ENCODE results near the gene CFAP20DC.
"Not testable (repeated sequence)": the region's sequence is repeated elsewhere in the genome, so short reads cannot be mapped to it uniquely, and the experiment has no call there.

The CFAP20DC gene

GRCh38 chr3:58861551-58861950 is 188.3 kb downstream of the CFAP20DC start:
- no peak for DNase-seq (ENCODE audit: low spot score)
- in situ Hi-C loops (cut with MboI; ENCODE audit: low sequenced_read_pairs, unreplicated experiment) = no loop called here
- TF ChIP-seq CTCF (IDR thresholded peaks at IDR 0.05; ENCODE audit: borderline replicate concordance, control extremely low read depth, extremely low read depth, insufficient read depth, missing control alignments) = no peak

GRCh38 chr3:58858126-58858525 is 191.7 kb downstream of the CFAP20DC start:
- in situ Hi-C loops (cut with MboI; ENCODE audit: low sequenced_read_pairs, unreplicated experiment) = no loop called here
- no peak for DNase-seq (ENCODE audit: low spot score)
- no peak for TF ChIP-seq CTCF (IDR thresholded peaks at IDR 0.05; ENCODE audit: borderline replicate concordance, control extremely low read depth, extremely low read depth, insufficient read depth, missing control alignments)

GRCh38 chr3:58857402-58857801 is 192.4 kb downstream of the CFAP20DC start:
- in situ Hi-C loops (cut with MboI; ENCODE audit: low sequenced_read_pairs, unreplicated experiment) = no loop called here
- DNase-seq (ENCODE audit: low spot score) = no peak
- TF ChIP-seq CTCF (IDR thresholded peaks at IDR 0.05; ENCODE audit: borderline replicate concordance, control extremely low read depth, extremely low read depth, insufficient read depth, missing control alignments) = no peak

DNA sequence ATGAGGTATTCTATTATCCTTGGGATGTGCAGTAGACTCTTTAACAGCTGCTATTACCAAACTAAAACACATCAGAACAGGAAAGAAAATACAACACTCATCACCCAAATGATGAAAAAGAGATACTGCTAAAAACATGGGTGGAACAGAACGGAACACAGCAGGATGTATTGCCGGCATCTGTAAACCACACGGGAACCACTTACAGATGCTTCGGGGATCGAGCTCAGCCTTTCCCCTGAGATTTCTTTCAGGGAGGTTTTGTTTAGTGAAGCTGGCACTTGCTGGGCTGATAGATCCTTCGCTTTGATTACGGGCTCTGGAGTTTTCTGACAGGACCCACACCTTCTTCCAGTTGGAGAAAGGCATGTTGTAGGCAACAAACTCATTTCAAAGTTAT is 201.0 kb downstream of the CFAP20DC start:
- in situ Hi-C loops (cut with MboI; ENCODE audit: low sequenced_read_pairs, unreplicated experiment) = no loop called here
- DNase-seq (ENCODE audit: low spot score) = no peak
- TF ChIP-seq CTCF (IDR thresholded peaks at IDR 0.05; ENCODE audit: borderline replicate concordance, control extremely low read depth, extremely low read depth, insufficient read depth, missing control alignments) = no peak

GRCh38 chr3:58842050-58842747 is 207.6 kb downstream of the CFAP20DC start:
- in situ Hi-C loops (cut with MboI; ENCODE audit: low sequenced_read_pairs, unreplicated experiment); DNase-seq (ENCODE audit: low spot score): not testable (repeated sequence)

DNA sequence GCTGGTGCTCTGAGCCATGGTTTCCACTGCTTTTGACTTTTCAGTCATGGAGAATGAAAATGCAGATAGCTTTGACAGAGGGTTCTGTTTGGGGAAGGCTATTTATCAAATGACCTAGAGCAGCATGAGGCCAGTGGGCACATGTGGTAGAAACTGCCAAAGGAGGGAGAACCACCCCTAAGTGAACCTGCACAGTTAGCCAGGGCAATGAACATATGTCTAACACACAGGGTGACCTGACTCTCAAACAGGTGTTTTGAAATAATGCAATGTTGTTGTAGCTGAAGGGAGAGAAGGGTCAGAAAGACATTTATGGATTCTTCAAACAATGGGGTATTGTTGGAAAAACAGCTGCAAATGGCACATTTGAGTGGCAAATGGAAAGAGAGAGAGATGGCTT is 208.9 kb downstream of the CFAP20DC start:
- TF ChIP-seq CTCF (IDR thresholded peaks at IDR 0.05; ENCODE audit: borderline replicate concordance, control extremely low read depth, extremely low read depth, insufficient read depth, missing control alignments) = no peak
- in situ Hi-C loops (cut with MboI; ENCODE audit: low sequenced_read_pairs, unreplicated experiment) = no loop called here
- DNase-seq (ENCODE audit: low spot score) = no peak

- in situ Hi-C loops (cut with MboI; ENCODE audit: low sequenced_read_pairs, unreplicated experiment) = no loop called here
- TF ChIP-seq CTCF (IDR thresholded peaks at IDR 0.05; ENCODE audit: borderline replicate concordance, control extremely low read depth, extremely low read depth, insufficient read depth, missing control alignments) = no peak
- DNase-seq (ENCODE audit: low spot score) = no peak
Observed at GRCh38 chr3:58839964-58840363, 209.9 kb downstream of the CFAP20DC start.

All from GM13976 (cell line).